Measurements from ENCODE around the gene VAT1L. TPM values are rescaled to one million over a fixed set of nuclear protein-coding genes. Genes with fewer than 3 reads are reported as not detected.

Gene VAT1L
- total and polyA plus RNA-seq, 2 donors (not counting 3 experiments of a cell fraction or from before 2014, with no cell fraction given): 0.46 to 1.5 TPM

- Histone ChIP-seq H3K9me1 (replicated peaks; ENCODE audit: control insufficient read depth, extremely low read depth, insufficient read depth, low read length) (no peaks in the 10 kb centered on the region), H3K79me2 (ENCODE audit: control insufficient read depth, insufficient read depth, low read length) (no peaks in the 10 kb centered on the region), H3K4me1 (ENCODE audit: control insufficient read depth, extremely low read depth, insufficient read depth, low read length) (no peaks in the 10 kb centered on the region), H2AFZ (ENCODE audit: low read depth, low read length) (no peak overlapping the region), H3K4me2 (ENCODE audit: insufficient read depth, low read length) (no peak overlapping the region), H3K9ac (replicated peaks; ENCODE audit: extremely low read depth, insufficient read depth, low read length) (no peak overlapping the region), H3K9me3 (replicated peaks; ENCODE audit: control insufficient read depth, insufficient read depth, low read length) (no peaks in the 10 kb centered on the region), H3K27ac (ENCODE audit: insufficient read depth, low read depth, low read length) (no peak overlapping the region), H3K4me3 (replicated peaks in 1 of 3; ENCODE audit: insufficient read depth in 1 of 3, low read depth in 1 of 3, low read length in 3 of 3) (no peak overlapping the region), H4K20me1 (replicated peaks; ENCODE audit: control insufficient read depth, extremely low read depth, insufficient read depth, low read length) (no peaks in the 10 kb centered on the region), H3K27me3 (ENCODE audit: control insufficient read depth in 2 of 2, insufficient read depth in 2 of 2, low read length in 2 of 2) (no peaks in the 10 kb centered on the region), H3K36me3 (ENCODE audit: control insufficient read depth in 2 of 2, extremely low read depth in 1 of 2, insufficient read depth in 2 of 2, low read length in 2 of 2) (no peaks in the 10 kb centered on the region)
- intact Hi-C loops (cut with micrococcal nuclease) (no loop called here), dilution Hi-C loops (cut with MboI; ENCODE audit: extremely low pct_ligation_motif_present, low sequenced_read_pairs) (no loop called here)
- ChIA-PET CTCF (interaction anchor here (1.1 kb wide), 1 partner anchor 11 kb away, joined by 3 read pairs; no protein-coding TSS in a partner anchor), POLR2A (interaction anchor here (0.5 kb wide), 1 partner anchor 491 kb away, joined by 10 read pairs; no protein-coding TSS in a partner anchor)
- no peak for FAIRE-seq
- no peak for DNase-seq (ENCODE audit: low read depth, low spot score)
- TF ChIP-seq FOS (IDR thresholded peaks at IDR 0.05; ENCODE audit: borderline replicate concordance, insufficient read depth, low read length): no peak
- no peak for TF ChIP-seq GATA2 (IDR thresholded peaks at IDR 0.05; ENCODE audit: insufficient read depth, insufficient read length, low read depth, low read length)
- TF ChIP-seq MAX (IDR thresholded peaks at IDR 0.05; ENCODE audit: insufficient read depth, insufficient read length): no peak
- TF ChIP-seq MYC (IDR thresholded peaks at IDR 0.05; ENCODE audit: low read depth, low read length): no peak
- TF ChIP-seq EZH2 (IDR thresholded peaks at IDR 0.05; ENCODE audit: borderline replicate concordance, low read depth, low read length, severe bottlenecking): no peak
- no peak for TF ChIP-seq JUN (IDR thresholded peaks at IDR 0.05; ENCODE audit: borderline replicate concordance, insufficient read depth, insufficient read length, low read depth)
- TF ChIP-seq POLR2A (IDR thresholded peaks at IDR 0.05; ENCODE audit: low read depth, low read length): no peak
- TF ChIP-seq POLR2AphosphoS5 (IDR thresholded peaks at IDR 0.05; ENCODE audit: insufficient read depth, low read depth, low read length): no peak
- no peak for TF ChIP-seq CTCF (IDR thresholded peaks at IDR 0.05; ENCODE audit: extremely low read depth in 1 of 2, insufficient read depth in 1 of 2, low read depth in 1 of 2, low read length in 2 of 2)
- no TSS peak for BruUV-seq (replicated peaks)
Measured at GRCh38 chr16:77744141-77744540, 44.2 kb upstream of the VAT1L start.
